Stomach (tissue), 9 donors: Measurements from ENCODE around the gene NTHL1. TPM values are rescaled to one million over a fixed set of nuclear protein-coding genes. Genes with fewer than 3 reads are reported as not detected.

Source experiments
- DNase-seq, 2 donors: peaks; one replicate each; pipeline versions ENCODE4 v3.0.0 to v3.0.0-alpha.2; 2013 to 2019
- H3K27ac ChIP-seq, 5 donors: fragments of 200-600 bp in 4 of 5; sonication (generic) in 4 of 5; one replicate each; pipeline ENCODE4 v1.5.1; 2013 to 2019; ENCODE audit warnings: mild to moderate bottlenecking in 1 of 5, moderate library complexity in 1 of 5
- H3K27me3 ChIP-seq, 3 donors: fragments of 200-600 bp; sonication (generic); one replicate each; pipeline ENCODE4 v1.5.1; 2017 to 2019; ENCODE audit warnings: mixed run types in 1 of 3
- H3K36me3 ChIP-seq, 4 donors: fragments of 200-600 bp; sonication (generic); 1 replicate in 3 of 4; 2 replicates in 1 of 4; pipeline ENCODE4 v1.5.1; 2016 to 2019
- H3K4me1 ChIP-seq, 4 donors: fragments of 200-600 bp; sonication (generic); one replicate each; pipeline ENCODE4 v1.5.1; 2016 to 2019
- H3K4me3 ChIP-seq, 4 donors: fragments of 200-600 bp; sonication (generic) in 3 of 4; one replicate each; pipeline ENCODE4 v1.5.1; 2016 to 2019; ENCODE audit warnings: mild to moderate bottlenecking in 1 of 4
- H3K9me3 ChIP-seq, 4 donors: fragments of 200-600 bp; sonication (generic); one replicate each; pipeline ENCODE4 v1.5.1; 2016 to 2019
- EP300 ChIP-seq: sonication (generic); formaldehyde crosslinking; IDR thresholded peaks from one replicate; pipeline ENCODE4 v1.6.1; 2017; ENCODE audit warnings: antibody characterized with exemption
- POLR2A ChIP-seq, 4 donors: fragments of 450-650 bp; IDR thresholded peaks; one replicate each; pipeline ENCODE4 v1.6.1; 2016; ENCODE audit warnings: antibody characterized with exemption in 4 of 4, control low read depth in 2 of 4, mild to moderate bottlenecking in 1 of 4, moderate library complexity in 1 of 4
- POLR2AphosphoS5 ChIP-seq, 3 donors: sonication (generic); formaldehyde crosslinking; IDR thresholded peaks; one replicate each; pipeline ENCODE4 v1.6.1; 2016; ENCODE audit warnings: antibody characterized with exemption in 3 of 3
- WGBS, 5 donors: extraction: QIAGEN DNeasy Blood & Tissue Kit in 3 of 5; methylation state at CpG; one replicate each; pipeline versions ENCODE4 v1.1.5 to v1.1.7; 2013 to 2018; 5-methylcytosine and 5-hydroxymethylcytosine counted together
- intact Hi-C: fragments of 100-400 bp; cut with DNase I; formaldehyde crosslinking; loops from one replicate; pipeline ENCODE4 v1.15.1; 2023; ENCODE audit warnings: low total_unique reads
- polyA plus RNA-seq, 3 donors: library from polyadenylated mRNA; stranded (reverse); fragments of 200-250 nt; gene quantifications; one replicate each; pipeline ENCODE4 v1.2.3, GENCODE V29; 2013
- total RNA-seq, 5 donors: library from RNA; depleted of rRNA; stranded (reverse); fragments of >200 nt; gene quantifications; one replicate each; pipeline versions ENCODE4 v1.1.0 to v1.2.3, GENCODE V29; 2014 to 2016
- TF ChIP-seq, protein P1 (sequence below), 7 experiments: fragments of 450-650 bp in 4 of 7; fragments of 200-600 bp in 3 of 7; sonication (generic) in 3 of 7; IDR thresholded peaks; one replicate each; pipeline ENCODE4 v1.5.1; 2016 to 2019; ENCODE audit warnings: antibody characterized with exemption in 7 of 7, control low read depth in 2 of 7, mild to moderate bottlenecking in 1 of 7
- donor health status: healthy with polysubstance abuse.
- donor health status: Bipolar disorder and iron deficiency.
- donor health status: healthy.

NTHL1 gene
- total and polyA plus RNA-seq, 8 donors: 2.3 to 663 (median 32.9) TPM

DNA sequence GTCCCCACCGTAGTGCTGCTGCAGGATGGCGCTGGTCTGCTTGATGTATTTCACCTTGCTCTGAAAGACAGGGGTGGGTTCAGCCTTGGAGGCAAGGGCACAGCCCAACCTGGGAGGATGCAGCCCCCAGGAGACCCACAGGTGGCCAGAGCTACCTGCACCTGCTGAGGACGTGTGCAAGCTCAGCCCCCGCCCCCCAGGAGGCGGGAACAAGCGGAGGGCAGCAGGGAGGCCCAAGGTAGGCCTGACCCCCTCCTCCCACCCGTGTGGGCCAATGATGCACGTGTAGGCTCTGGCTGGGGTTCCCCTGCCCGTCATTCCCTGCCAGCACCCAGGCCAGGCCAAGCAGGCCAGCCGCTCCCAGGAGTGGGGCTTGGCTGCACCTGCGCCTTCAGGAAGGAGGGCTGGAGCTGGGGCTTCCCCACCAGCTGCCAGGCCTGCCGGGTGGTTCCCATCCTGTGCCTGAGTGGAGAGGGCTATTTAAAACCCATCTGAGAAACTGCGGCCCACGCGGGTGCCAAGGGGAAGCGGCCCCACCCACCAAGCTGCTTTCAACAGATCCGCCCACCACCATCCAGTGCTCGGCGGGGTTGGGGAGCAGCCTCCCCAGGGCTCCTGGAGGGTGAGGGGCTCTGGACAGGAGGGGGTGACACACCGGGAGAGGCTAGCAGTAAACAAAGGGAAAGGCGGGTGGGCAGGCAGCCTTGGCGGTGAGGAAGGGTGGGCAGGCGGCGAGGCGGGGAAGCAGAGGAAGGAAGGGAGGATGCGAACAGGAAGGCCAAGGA lies 3.8 kb downstream of the NTHL1 start:
- Histone ChIP-seq H3K27me3 (no peaks in the 10 kb centered on the region), H3K27ac (peak overlapping the region; percentile 26 to 95 (median 88)), H3K4me1 (peaks cover 68 to 92% (median 87%) of the 10 kb centered on the region in 4 donors), H3K36me3 (peaks cover 0 to 14% (median 1%) of the 10 kb centered on the region in 4 donors), H3K4me3 (no peak overlapping the region), H3K9me3 (no peaks in the 10 kb centered on the region)
- TF ChIP-seq POLR2A (IDR thresholded peaks at IDR 0.05) (no peak), POLR2AphosphoS5 (IDR thresholded peaks at IDR 0.05) (peak in 2 of 3 donors; percentile 24 to 32)
- intact Hi-C loops: no loop called here
- DNase-seq: peak; percentile 71 to 72
- WGBS, 5 donors: 45 to 75% (median 53%) methylated on average over 14 to 26 of the region's 26 CpGs

DNA sequence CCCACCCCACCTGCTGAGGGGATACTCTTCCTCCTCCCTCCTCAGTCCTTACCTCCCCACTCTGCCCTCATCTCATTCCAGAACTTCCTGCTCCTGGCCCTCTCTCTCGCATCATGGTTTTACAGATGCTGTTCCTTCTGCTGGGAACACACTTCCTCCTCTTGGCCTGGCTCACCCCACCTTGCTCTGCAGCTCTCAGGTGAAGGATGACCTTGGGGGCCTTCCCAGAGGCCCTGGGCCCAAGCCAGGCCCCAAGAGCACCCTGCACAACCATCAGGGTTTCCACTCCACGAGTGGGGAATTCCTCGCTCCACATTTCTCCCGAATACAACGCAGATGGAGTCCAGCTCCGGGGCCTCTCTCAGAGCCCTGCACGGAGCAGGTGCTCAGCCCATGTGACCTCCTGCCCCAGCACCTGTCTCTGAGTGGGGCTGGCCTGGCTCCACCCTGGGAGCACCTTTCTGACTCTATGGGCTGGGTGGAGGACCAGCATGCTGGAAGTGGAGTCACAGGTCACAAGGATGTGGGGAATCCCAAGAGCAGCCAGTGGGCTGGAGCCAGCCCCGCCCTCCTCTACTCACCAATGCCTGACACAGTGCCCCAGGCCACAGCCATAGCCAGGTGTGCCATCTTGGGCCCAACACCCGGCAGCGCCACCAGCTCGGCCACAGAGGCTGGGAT lies 4.5 kb downstream of the NTHL1 start:
- no peak for DNase-seq
- no peaks in the 10 kb centered on the region for H3K27me3 ChIP-seq
- 72 to 84% (median 75%) methylated on average over 5 to 11 of the region's 11 CpGs for WGBS, 5 donors
- peaks cover 69 to 92% (median 87%) of the 10 kb centered on the region in 4 donors for H3K4me1 ChIP-seq
- H3K4me3 ChIP-seq: no peak overlapping the region
- TF ChIP-seq POLR2A (IDR thresholded peaks at IDR 0.05) (no peak), EP300 (no peak), POLR2AphosphoS5 (IDR thresholded peaks at IDR 0.05) (no peak)
- TF ChIP-seq, protein P1, sequence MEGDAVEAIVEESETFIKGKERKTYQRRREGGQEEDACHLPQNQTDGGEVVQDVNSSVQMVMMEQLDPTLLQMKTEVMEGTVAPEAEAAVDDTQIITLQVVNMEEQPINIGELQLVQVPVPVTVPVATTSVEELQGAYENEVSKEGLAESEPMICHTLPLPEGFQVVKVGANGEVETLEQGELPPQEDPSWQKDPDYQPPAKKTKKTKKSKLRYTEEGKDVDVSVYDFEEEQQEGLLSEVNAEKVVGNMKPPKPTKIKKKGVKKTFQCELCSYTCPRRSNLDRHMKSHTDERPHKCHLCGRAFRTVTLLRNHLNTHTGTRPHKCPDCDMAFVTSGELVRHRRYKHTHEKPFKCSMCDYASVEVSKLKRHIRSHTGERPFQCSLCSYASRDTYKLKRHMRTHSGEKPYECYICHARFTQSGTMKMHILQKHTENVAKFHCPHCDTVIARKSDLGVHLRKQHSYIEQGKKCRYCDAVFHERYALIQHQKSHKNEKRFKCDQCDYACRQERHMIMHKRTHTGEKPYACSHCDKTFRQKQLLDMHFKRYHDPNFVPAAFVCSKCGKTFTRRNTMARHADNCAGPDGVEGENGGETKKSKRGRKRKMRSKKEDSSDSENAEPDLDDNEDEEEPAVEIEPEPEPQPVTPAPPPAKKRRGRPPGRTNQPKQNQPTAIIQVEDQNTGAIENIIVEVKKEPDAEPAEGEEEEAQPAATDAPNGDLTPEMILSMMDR (IDR thresholded peaks at IDR 0.05): no peak
- peak overlapping the region; percentile 26 to 95 (median 88) for H3K27ac ChIP-seq
- H3K36me3 ChIP-seq: peaks cover 0 to 14% (median 4%) of the 10 kb centered on the region in 4 donors
- intact Hi-C loops: no loop called here
- H3K9me3 ChIP-seq: no peaks in the 10 kb centered on the region

DNA sequence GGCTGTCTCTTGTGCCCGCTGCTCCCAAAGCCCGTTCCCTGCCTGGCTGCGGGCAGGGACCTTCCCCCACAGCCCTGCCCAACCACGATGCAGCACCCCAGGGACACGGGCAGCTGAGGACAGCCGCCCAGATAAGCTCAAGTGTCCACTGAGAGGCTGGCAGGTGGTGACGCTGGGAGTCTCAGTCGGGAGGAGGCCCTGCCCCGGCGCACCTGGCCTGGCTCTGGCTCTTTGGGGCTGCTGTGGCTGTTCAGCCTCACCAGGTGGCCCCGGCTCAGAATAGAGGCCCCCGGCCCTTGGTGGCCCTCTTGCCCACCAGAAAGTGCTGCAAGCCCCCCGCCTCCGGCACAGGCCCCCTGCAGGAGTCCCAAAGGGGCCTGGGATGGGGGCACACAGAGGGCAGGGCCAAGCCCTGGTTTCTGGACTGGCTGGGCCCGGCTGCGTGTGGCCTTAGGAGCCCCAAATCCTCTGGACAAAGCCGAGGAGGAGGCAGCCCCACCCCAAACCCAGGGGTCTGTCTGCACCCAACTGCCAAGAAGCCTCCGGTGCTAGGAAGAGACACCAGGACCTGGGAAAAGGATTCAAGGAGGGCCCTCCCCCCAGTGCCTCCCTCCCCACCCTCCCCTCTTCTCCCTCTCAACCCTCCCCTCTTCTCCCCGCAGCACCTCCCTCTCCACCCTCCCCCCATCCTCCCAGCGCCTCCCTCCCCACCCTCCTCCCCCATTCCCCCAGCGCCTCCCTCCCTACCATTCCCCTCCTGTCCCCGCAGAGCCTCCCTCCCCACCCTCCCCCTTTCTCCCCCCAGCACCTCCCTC lies 5.3 kb downstream of the NTHL1 start:
- 48 to 59% (median 51%) methylated on average over 16 to 22 of the region's 22 CpGs for WGBS, 5 donors
- H3K9me3 ChIP-seq: no peaks in the 10 kb centered on the region
- H3K4me3 ChIP-seq: no peak overlapping the region
- intact Hi-C loops: no loop called here
- H3K27ac ChIP-seq: peak overlapping the region; percentile 83 to 95 (median 88)
- H3K27me3 ChIP-seq: no peaks in the 10 kb centered on the region
- peaks cover 69 to 98% (median 93%) of the 10 kb centered on the region in 4 donors for H3K4me1 ChIP-seq
- peak; percentile 57 to 82 for DNase-seq
- H3K36me3 ChIP-seq: peaks cover 4 to 20% (median 11%) of the 10 kb centered on the region in 4 donors
- TF ChIP-seq, protein P1 (IDR thresholded peaks at IDR 0.05): no peak
- peak in 2 of 3 donors; percentile 45 to 62 for TF ChIP-seq POLR2AphosphoS5 (IDR thresholded peaks at IDR 0.05)

DNA sequence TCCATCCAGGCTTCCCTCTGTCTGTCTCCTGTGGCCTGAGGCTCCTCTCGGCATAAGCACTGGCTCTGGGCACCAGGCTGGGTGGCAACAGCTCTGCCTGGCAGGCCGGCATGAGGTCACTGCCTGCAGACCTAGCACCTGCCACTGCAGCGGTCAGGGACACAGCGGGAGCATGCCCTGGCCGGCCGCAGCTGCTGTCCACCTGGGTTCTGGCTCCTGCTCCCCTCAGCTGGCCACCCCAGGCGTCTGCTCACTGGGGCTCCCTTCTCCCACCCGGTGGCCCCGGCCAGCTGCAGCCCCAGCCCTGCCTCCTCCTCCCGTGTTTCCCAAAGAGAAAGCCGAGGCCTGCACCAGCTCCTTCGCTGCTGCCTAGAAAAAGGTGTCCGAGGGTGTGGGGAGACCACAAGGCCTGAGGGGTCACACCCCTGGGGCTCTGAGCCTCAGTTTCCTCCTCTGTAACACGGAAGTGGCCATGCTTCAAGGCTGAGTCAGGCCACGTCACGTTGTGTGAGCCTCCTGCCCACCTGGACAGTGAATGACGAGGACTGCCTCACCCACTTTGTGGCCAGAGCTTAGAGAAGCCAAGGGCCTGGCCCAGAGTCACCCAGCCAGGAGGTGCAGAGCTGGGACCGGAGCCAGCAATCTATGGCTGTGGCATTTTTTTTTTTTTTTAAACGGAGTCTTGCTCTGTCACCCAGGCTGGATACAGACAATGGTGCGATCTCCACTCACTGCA lies 6.7 kb downstream of the NTHL1 start:
- Histone ChIP-seq H3K36me3 (peaks cover 11 to 25% (median 19%) of the 10 kb centered on the region in 4 donors), H3K27ac (peak overlapping the region; percentile 83 to 95 (median 88)), H3K9me3 (no peaks in the 10 kb centered on the region), H3K27me3 (no peaks in the 10 kb centered on the region), H3K4me1 (peaks cover 70 to 98% (median 93%) of the 10 kb centered on the region in 4 donors), H3K4me3 (no peak overlapping the region)
- peak; percentile 51 to 88 for DNase-seq
- intact Hi-C loops: no loop called here
- 40 to 66% (median 48%) methylated on average over 12 to 20 of the region's 20 CpGs for WGBS, 5 donors
- TF ChIP-seq EP300: no peak
- TF ChIP-seq POLR2AphosphoS5 (IDR thresholded peaks at IDR 0.05): peak in 2 of 3 donors; percentile 30 to 49
